Vagina (tissue), 2 donors: ENCODE measurements around the gene TRIM66. TPM values are rescaled to one million over a fixed set of nuclear protein-coding genes. Genes with fewer than 3 reads are reported as not detected.

Experiments used
- DNase-seq, 2 donors: peaks; one replicate each; pipeline ENCODE4 v3.0.0-alpha.2; 2017; ENCODE audit errors: extremely low spot score in 2 of 2
- H3K27ac ChIP-seq: fragments of 200-600 bp; sonication (generic); one replicate; pipeline ENCODE4 v1.5.1; 2019
- H3K27me3 ChIP-seq: fragments of 200-600 bp; sonication (generic); one replicate; pipeline ENCODE4 v1.5.1; 2019
- H3K36me3 ChIP-seq, 2 donors: fragments of 200-600 bp; sonication (generic); one replicate each; pipeline ENCODE4 v1.5.1; 2017 to 2019
- H3K4me1 ChIP-seq: fragments of 200-600 bp; sonication (generic); one replicate; pipeline ENCODE4 v1.5.1; 2019
- H3K4me3 ChIP-seq, 2 donors: fragments of 200-600 bp; sonication (generic); 1 replicate in 1 of 2; 2 replicates in 1 of 2; pipeline ENCODE4 v1.5.1; 2016 to 2019
- H3K9me3 ChIP-seq: fragments of 200-600 bp; sonication (generic); one replicate; pipeline ENCODE4 v1.5.1; 2019
- CTCF ChIP-seq, 3 experiments: fragments of 450-650 bp in 2 of 3; fragments of 200-600 bp in 1 of 3; sonication (generic) in 1 of 3; IDR thresholded peaks; one replicate each; pipeline ENCODE4 v1.5.1; 2017 to 2019; ENCODE audit warnings: antibody characterized with exemption in 3 of 3, mild to moderate bottlenecking in 2 of 3, moderate library complexity in 2 of 3
- POLR2A ChIP-seq, 2 donors: fragments of 450-650 bp; IDR thresholded peaks; one replicate each; pipeline ENCODE4 v1.6.1; 2017; ENCODE audit warnings: antibody characterized with exemption in 2 of 2, mild to moderate bottlenecking in 2 of 2, moderate library complexity in 2 of 2
- POLR2AphosphoS5 ChIP-seq, 2 donors: sonication (generic); formaldehyde crosslinking; IDR thresholded peaks; one replicate each; pipeline ENCODE4 v1.9.0; 2017; ENCODE audit warnings: antibody characterized with exemption in 2 of 2, mild to moderate bottlenecking in 2 of 2, low read depth in 1 of 2; ENCODE audit not compliant: insufficient read depth in 1 of 2
- intact Hi-C: fragments of 100-400 bp; cut with DNase I; formaldehyde crosslinking; loops from one replicate; pipeline ENCODE4 v1.15.1; 2023
- total RNA-seq: library from RNA; depleted of rRNA; stranded (reverse); fragments of >200 nt; gene quantifications from one replicate; pipeline ENCODE4 v1.2.3, GENCODE V29; 2016

The TRIM66 gene
- total RNA-seq, 1 donor from 2014 or later: 12.8 TPM

- DNase-seq: no peak
- no peak for TF ChIP-seq POLR2A (IDR thresholded peaks at IDR 0.05)
- TF ChIP-seq POLR2AphosphoS5 (IDR thresholded peaks at IDR 0.05; ENCODE audit: insufficient read depth in 1 of 2, low read depth in 1 of 2): no peak
- no peak for TF ChIP-seq CTCF (IDR thresholded peaks at IDR 0.05)
- Histone ChIP-seq H3K4me1 (peaks cover 5% of the 10 kb centered on the region), H3K9me3 (no peaks in the 10 kb centered on the region), H3K27me3 (no peaks in the 10 kb centered on the region), H3K27ac (no peak overlapping the region), H3K4me3 (no peak overlapping the region), H3K36me3 (peaks cover 0 to 62% of the 10 kb centered on the region in 2 donors)
- intact Hi-C loops: no loop called here
Measured at GRCh38 chr11:8693010-8693551, 10.6 kb upstream of the TRIM66 start.

GRCh38 chr11:8692417-8692816 is 10.0 kb upstream of the TRIM66 start:
- Histone ChIP-seq H3K27ac (no peak overlapping the region), H3K9me3 (no peaks in the 10 kb centered on the region), H3K4me3 (no peak overlapping the region), H3K36me3 (peaks cover 0 to 57% of the 10 kb centered on the region in 2 donors), H3K27me3 (no peaks in the 10 kb centered on the region), H3K4me1 (peaks cover 12% of the 10 kb centered on the region)
- no peak for DNase-seq
- TF ChIP-seq CTCF (IDR thresholded peaks at IDR 0.05) (no peak), POLR2A (IDR thresholded peaks at IDR 0.05) (no peak), POLR2AphosphoS5 (IDR thresholded peaks at IDR 0.05; ENCODE audit: insufficient read depth in 1 of 2, low read depth in 1 of 2) (no peak)
- intact Hi-C loops: no loop called here

DNA sequence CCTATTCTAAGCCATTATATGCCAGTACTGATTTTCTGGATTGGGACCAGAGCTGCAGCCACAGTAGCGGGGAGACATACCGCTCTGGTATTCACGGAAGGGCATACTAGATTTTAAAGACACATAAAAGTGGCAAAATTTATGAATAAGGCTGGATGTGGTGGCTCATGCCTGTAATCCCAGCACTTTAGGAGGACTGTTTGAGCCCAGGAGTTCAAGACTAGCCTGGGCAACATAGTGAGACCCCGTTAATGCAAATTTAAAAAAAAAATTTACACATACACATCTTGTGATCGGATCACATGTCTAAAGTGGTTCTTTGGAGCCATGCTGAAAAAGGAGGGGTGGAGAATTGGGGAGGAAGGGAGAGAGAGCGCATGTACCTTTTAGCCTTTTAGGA is 9.1 kb upstream of the TRIM66 start:
- peaks cover 0 to 56% of the 10 kb centered on the region in 2 donors for H3K36me3 ChIP-seq
- no peak for DNase-seq
- H3K27ac ChIP-seq: no peak overlapping the region
- intact Hi-C loops: no loop called here
- peaks cover 13% of the 10 kb centered on the region for H3K4me1 ChIP-seq
- no peaks in the 10 kb centered on the region for H3K9me3 ChIP-seq
- no peak for TF ChIP-seq POLR2A (IDR thresholded peaks at IDR 0.05)
- no peaks in the 10 kb centered on the region for H3K27me3 ChIP-seq
- no peak overlapping the region for H3K4me3 ChIP-seq

DNA sequence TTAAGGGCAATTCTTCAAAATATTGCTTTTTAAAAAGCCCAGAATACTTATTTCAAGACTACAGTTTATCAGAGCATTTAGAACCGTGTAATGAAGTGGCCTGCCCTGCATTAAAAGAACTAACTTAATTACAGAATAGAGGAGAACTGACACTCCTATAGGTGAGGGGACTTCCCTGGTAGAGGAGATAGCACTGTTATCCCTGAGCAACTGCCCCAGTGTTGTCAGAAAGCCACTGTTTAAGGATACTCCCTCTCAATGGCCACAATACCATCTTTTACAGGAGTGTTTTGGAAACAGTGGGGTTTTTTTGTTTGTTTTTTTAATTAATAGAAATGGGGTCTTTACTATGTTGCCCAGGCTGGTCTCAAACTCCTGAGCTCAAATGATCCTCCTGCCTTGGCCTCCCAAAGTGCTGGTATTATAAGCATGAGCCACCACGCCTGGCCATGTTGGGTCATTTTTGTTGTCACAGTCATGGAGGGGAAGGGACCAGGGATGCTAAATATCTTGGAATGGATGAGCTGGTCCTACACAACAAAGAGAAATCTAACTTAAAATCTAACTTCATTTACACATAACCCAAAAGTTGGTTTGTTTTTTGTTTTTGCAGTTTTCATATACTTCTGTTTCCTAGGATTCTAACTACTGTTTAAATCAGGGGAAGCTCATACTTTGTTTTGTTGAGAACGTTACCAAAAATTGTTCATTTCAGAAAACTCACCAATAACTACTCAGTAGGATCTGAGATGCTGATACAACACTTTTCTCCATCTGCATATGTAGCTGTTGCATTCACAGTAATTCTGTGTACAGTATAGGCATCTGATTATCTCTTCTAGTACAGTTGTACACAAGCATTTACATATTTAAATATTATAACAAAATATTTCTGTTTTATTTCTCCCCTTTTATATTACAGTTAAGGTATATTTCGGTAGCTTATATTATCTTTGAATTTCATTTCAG is 8.2 kb upstream of the TRIM66 start:
- intact Hi-C loops: no loop called here
- no peak for DNase-seq

More for the DNA sequence above, 8.2 kb upstream of the TRIM66 start:
- H3K4me1 ChIP-seq: peaks cover 13% of the 10 kb centered on the region
- no peak for TF ChIP-seq POLR2A (IDR thresholded peaks at IDR 0.05)
- no peak for TF ChIP-seq CTCF (IDR thresholded peaks at IDR 0.05)
- TF ChIP-seq POLR2AphosphoS5 (IDR thresholded peaks at IDR 0.05; ENCODE audit: insufficient read depth in 1 of 2, low read depth in 1 of 2): no peak
- H3K4me3 ChIP-seq: no peak overlapping the region
- H3K36me3 ChIP-seq: peaks cover 0 to 56% of the 10 kb centered on the region in 2 donors
- no peak overlapping the region for H3K27ac ChIP-seq
- no peaks in the 10 kb centered on the region for H3K27me3 ChIP-seq
- no peaks in the 10 kb centered on the region for H3K9me3 ChIP-seq
